MM.1S (cell line): Measurements from ENCODE around the gene DDAH2.

ENCODE experiments used
- DNase-seq: peaks from one replicate; pipeline ENCODE4 v3.0.0-alpha.2; 2015
- H2AFZ ChIP-seq: fragments of 300-600 bp; sonication (generic); 2 replicates; pipeline ENCODE4 v1.6.0; 2016; ENCODE audit warnings: antibody characterized with exemption, low read length
- H3F3A ChIP-seq: fragments of 300-600 bp; sonication (generic); 2 replicates; pipeline ENCODE4 v1.6.1; 2016; ENCODE audit warnings: mild to moderate bottlenecking, antibody characterized with exemption, low read length, moderate library complexity, mixed read lengths; ENCODE audit not compliant: insufficient read depth
- H3K27ac ChIP-seq: fragments of 300-600 bp; sonication (generic); 2 replicates; pipeline ENCODE4 v1.5.1; 2016; ENCODE audit warnings: mild to moderate bottlenecking, low read length
- H3K27me3 ChIP-seq: fragments of 300-600 bp; sonication (generic); replicated peaks from 2 replicates; pipeline ENCODE4 v1.6.0; 2016; ENCODE audit warnings: low read length; ENCODE audit not compliant: insufficient read depth
- H3K36me3 ChIP-seq: fragments of 300-600 bp; sonication (generic); replicated peaks from 2 replicates; pipeline ENCODE4 v1.6.1; 2016; ENCODE audit warnings: mild to moderate bottlenecking, low read length, mixed read lengths; ENCODE audit not compliant: insufficient read depth
- H3K4me1 ChIP-seq: fragments of 300-600 bp; sonication (generic); 2 replicates; pipeline ENCODE4 v1.6.1; 2016; ENCODE audit warnings: low read length, mixed read lengths
- H3K4me2 ChIP-seq: fragments of 300-600 bp; sonication (generic); 2 replicates; pipeline ENCODE4 v1.6.0; 2016; ENCODE audit warnings: low read depth, low read length
- H3K4me3 ChIP-seq: fragments of 300-600 bp; sonication (generic); 2 replicates; pipeline ENCODE4 v1.5.1; 2016; ENCODE audit warnings: low read length, mixed read lengths
- H3K79me2 ChIP-seq: fragments of 300-600 bp; sonication (generic); 2 replicates; pipeline ENCODE4 v1.6.1; 2016; ENCODE audit warnings: mixed run types, low read length, mixed read lengths
- H3K9ac ChIP-seq: fragments of 300-600 bp; sonication (generic); 2 replicates; pipeline ENCODE4 v1.6.1; 2016; ENCODE audit warnings: low read length, mixed read lengths
- H3K9me2 ChIP-seq: fragments of 300-600 bp; sonication (generic); replicated peaks from 2 replicates; pipeline ENCODE4 v1.6.1; 2016; ENCODE audit warnings: mild to moderate bottlenecking, low read length, mixed read lengths; ENCODE audit not compliant: insufficient read depth
- H3K9me3 ChIP-seq: fragments of 300-600 bp; sonication (generic); replicated peaks from 2 replicates; pipeline ENCODE4 v1.6.1; 2016; ENCODE audit warnings: mild to moderate bottlenecking, low read length, mixed read lengths; ENCODE audit not compliant: insufficient read depth
- H4K20me1 ChIP-seq: fragments of 300-600 bp; sonication (generic); 2 replicates; pipeline ENCODE4 v1.6.1; 2016; ENCODE audit warnings: mild to moderate bottlenecking, low read length, moderate library complexity, mixed read lengths; ENCODE audit not compliant: insufficient read depth
- EZH2 ChIP-seq: fragments of 300-600 bp; sonication (generic); optimal IDR thresholded peaks from 2 replicates; pipeline ENCODE3; 2017; ENCODE audit warnings: low read depth, mild to moderate bottlenecking, antibody characterized with exemption, low read length, mixed read lengths
- EZH2phosphoT487 ChIP-seq: fragments of 300-600 bp; sonication (generic); IDR thresholded peaks from 2 replicates; pipeline ENCODE4 v1.6.1; 2018; ENCODE audit warnings: antibody characterized with exemption, low read length
- TF ChIP-seq, protein P1 (sequence below): fragments of 300-600 bp; sonication (generic); IDR thresholded peaks from 2 replicates; pipeline ENCODE4 v1.5.1; 2016; ENCODE audit warnings: antibody characterized with exemption, low read length, mixed read lengths

DDAH2 gene

DNA sequence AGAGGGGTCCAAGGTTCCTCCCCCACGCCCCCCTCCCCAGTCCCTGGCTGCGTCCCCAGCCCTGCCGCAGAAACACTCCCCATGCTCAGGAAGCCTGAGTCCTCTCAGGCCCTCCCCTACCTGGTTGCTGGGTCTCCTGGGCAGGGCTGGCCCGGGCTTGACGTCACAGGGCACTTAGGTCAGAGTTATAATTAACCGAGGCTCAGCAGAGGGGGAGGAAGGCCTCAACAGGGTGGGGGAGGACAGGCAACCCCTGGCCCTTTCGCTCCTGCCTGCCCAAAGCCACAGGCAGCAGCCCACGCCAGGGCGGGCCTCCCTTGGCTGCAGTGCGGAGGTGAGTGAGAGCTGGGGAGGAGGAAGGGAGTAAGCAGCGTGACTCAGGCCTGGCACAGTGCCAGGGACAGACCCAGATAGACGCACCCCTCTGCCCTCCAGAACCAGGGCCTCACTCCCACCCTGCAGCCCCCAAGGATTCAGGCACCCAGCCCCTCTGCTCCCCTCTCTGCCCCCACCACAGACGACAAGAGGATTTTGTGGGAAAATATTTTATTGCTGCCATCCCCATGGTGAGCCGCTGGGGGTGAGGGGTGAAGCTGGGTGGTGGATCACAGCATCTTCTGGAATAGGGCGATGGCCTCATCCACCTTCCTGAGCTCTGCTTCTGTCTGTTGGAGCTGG lies 48.0 kb upstream of the DDAH2 start, which contains the start of gene VWA7:
TSS of gene VWA7 (minus strand) at position 340 of the 678 bp plus-strand sequence. CDS start 549 bp downstream, outside the sequence.
- H3K4me2 ChIP-seq = peak within 1 kb of the TSS; percentile 99
- H3F3A ChIP-seq = peaks cover 33% of the 10 kb centered on the region
- TF ChIP-seq, protein P1, sequence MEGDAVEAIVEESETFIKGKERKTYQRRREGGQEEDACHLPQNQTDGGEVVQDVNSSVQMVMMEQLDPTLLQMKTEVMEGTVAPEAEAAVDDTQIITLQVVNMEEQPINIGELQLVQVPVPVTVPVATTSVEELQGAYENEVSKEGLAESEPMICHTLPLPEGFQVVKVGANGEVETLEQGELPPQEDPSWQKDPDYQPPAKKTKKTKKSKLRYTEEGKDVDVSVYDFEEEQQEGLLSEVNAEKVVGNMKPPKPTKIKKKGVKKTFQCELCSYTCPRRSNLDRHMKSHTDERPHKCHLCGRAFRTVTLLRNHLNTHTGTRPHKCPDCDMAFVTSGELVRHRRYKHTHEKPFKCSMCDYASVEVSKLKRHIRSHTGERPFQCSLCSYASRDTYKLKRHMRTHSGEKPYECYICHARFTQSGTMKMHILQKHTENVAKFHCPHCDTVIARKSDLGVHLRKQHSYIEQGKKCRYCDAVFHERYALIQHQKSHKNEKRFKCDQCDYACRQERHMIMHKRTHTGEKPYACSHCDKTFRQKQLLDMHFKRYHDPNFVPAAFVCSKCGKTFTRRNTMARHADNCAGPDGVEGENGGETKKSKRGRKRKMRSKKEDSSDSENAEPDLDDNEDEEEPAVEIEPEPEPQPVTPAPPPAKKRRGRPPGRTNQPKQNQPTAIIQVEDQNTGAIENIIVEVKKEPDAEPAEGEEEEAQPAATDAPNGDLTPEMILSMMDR = no peak
- H2AFZ ChIP-seq = peak within 1 kb of the TSS; percentile 32; the same call in 1 of the 2 replicates
- H3K9ac ChIP-seq = peak within 1 kb of the TSS; percentile 93
- peaks cover 30% of the 10 kb centered on the region for H3K4me1 ChIP-seq
- 0 out of 2 replicates have a peak, but pooled peaks cover 8% of the 10 kb centered on the region for H3K36me3 ChIP-seq
- peaks cover 32% of the 10 kb centered on the region for H3K79me2 ChIP-seq
- H3K27me3 ChIP-seq = no peaks in the 10 kb centered on the region
- H3K9me2 ChIP-seq = no peaks in the 10 kb centered on the region
- no peaks in the 10 kb centered on the region for H3K9me3 ChIP-seq
- H4K20me1 ChIP-seq = no peaks in the 10 kb centered on the region
- H3K4me3 ChIP-seq = peak within 1 kb of the TSS; percentile 59
- H3K27ac ChIP-seq = peak within 1 kb of the TSS; percentile 96
- DNase-seq = peak; percentile 96

DNA sequence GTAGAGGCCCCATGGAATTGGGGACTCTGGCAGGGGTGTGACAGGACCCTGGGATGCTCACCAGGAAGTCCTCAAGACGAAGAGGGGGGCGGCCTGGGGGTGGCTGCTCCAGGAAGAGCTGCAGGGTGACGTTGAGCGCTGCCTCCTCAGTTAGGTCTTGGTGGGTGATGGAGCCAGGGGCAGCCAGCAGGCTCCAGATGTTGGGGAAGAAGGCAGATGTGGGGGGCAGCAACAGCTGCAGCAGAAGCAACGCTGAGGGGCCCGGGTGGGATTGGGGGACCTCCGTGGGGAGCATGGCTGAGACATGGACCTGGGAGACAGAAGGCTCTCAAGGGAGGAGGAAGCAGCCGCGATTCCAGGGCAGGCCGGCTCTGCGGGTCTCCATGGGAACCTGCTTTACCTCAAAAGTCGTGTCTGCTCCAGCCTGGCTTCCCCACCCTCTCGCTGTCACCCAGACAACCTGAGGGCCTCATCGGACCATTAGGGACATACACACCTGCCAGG lies 47.4 kb upstream of the DDAH2 start:
- Histone ChIP-seq H3K4me3 (peak overlapping the region; percentile 59), H3K9me3 (no peaks in the 10 kb centered on the region), H3K36me3 (0 out of 2 replicates have a peak, but pooled peaks cover 3% of the 10 kb centered on the region), H3K4me2 (peak overlapping the region; percentile 99), H3K9me2 (no peaks in the 10 kb centered on the region), H2AFZ (peak overlapping the region; percentile 32; the same call in 1 of the 2 replicates), H3F3A (peaks cover 33% of the 10 kb centered on the region), H3K27me3 (no peaks in the 10 kb centered on the region), H3K4me1 (peaks cover 30% of the 10 kb centered on the region), H3K9ac (peak overlapping the region; percentile 93), H3K79me2 (peaks cover 27% of the 10 kb centered on the region), H4K20me1 (no peaks in the 10 kb centered on the region), H3K27ac (peak overlapping the region; percentile 96)
- no peak for DNase-seq
- TF ChIP-seq EZH2 (no peak), EZH2phosphoT487 (no peak)
- TF ChIP-seq, protein P1 = no peak

DNA sequence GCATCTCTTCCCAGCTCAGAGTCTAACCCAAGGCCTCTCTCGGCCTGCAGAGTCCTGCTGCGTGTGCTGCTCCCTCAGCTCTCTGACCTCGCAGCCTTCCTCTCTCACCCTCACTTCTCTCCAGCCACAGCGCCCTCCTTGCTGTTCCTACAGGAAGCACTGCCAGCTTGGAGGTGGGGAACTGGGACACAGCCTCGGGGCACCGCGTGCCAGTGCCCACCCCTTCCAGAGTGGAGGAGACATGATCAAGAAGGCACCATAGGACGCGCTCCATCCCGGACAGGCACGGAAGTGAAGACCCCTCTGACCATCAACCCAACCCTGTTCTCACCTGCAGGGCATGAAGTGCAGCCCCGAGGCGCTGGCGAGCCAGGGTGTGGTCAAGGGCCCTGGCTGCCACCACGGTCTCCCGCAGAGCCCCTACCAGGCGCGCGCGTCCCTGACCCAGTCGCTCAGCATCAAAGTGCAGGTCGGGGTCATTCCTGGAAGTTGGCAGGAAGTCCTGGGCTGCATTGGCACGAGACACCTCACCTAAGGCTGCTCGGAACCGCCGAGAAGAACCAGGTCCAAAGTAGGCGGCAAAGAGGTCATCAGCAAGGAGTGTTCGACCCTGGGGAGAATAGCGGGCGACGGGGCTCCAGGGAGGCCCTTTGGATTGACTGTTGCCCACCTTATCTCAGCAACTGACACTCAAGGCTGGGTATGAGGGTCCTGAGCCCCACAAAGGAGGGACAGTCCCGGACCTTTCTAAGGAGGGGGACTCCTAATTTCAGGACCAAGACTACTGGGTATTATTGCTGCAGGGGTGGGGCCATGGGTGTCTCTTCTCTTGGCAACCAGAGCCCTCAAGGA lies 46.8 kb upstream of the DDAH2 start:
- Histone ChIP-seq H3K9me2 (no peaks in the 10 kb centered on the region), H3K36me3 (0 out of 2 replicates have a peak, but pooled peaks cover 3% of the 10 kb centered on the region), H3K9ac (peak overlapping the region; percentile 93), H3K27me3 (no peaks in the 10 kb centered on the region), H3K4me3 (peak overlapping the region; percentile 59), H3K4me2 (peak overlapping the region; percentile 99), H3F3A (peaks cover 36% of the 10 kb centered on the region), H3K4me1 (peaks cover 30% of the 10 kb centered on the region), H2AFZ (no peak overlapping the region; the same call in 1 of the 2 replicates), H3K27ac (peak overlapping the region; percentile 96), H4K20me1 (no peaks in the 10 kb centered on the region), H3K9me3 (no peaks in the 10 kb centered on the region), H3K79me2 (peaks cover 20% of the 10 kb centered on the region)
- no peak for TF ChIP-seq EZH2phosphoT487
- no peak for DNase-seq
